ENCODE data around the gene ATP6V0C.

GRCh38 chr16:2505695-2506094 is 8.1 kb upstream of the ATP6V0C start:
- TF ChIP-seq, protein P1, sequence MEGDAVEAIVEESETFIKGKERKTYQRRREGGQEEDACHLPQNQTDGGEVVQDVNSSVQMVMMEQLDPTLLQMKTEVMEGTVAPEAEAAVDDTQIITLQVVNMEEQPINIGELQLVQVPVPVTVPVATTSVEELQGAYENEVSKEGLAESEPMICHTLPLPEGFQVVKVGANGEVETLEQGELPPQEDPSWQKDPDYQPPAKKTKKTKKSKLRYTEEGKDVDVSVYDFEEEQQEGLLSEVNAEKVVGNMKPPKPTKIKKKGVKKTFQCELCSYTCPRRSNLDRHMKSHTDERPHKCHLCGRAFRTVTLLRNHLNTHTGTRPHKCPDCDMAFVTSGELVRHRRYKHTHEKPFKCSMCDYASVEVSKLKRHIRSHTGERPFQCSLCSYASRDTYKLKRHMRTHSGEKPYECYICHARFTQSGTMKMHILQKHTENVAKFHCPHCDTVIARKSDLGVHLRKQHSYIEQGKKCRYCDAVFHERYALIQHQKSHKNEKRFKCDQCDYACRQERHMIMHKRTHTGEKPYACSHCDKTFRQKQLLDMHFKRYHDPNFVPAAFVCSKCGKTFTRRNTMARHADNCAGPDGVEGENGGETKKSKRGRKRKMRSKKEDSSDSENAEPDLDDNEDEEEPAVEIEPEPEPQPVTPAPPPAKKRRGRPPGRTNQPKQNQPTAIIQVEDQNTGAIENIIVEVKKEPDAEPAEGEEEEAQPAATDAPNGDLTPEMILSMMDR (IDR thresholded peaks at IDR 0.05): no peak
- no peak for TF ChIP-seq POLR2A (IDR thresholded peaks at IDR 0.05)

Data from body of pancreas (tissue), 4 donors.